HepG2 (cell line): Measurements from ENCODE around the gene RPLP1.

Experiments used
- PBX3 ChIP-seq: sonication (generic); formaldehyde crosslinking; IDR thresholded peaks from 2 replicates; pipeline ENCODE4 v1.8.1; 2023; ENCODE audit warnings: missing genetic modification reagents, inconsistent platforms, borderline replicate concordance
- PTBP1 ChIP-seq: fragments of 200-400 bp; formaldehyde crosslinking; IDR thresholded peaks from 2 replicates; pipeline ENCODE4 v1.6.1; 2018; ENCODE audit warnings: low read length, low read depth; ENCODE audit not compliant: poor library complexity, severe bottlenecking
- RFX5 ChIP-seq: IDR thresholded peaks from 2 replicates; pipeline ENCODE4 v1.6.1; 2011; ENCODE audit warnings: low read depth, low read length, improper control_type of control experiment
- ZBTB37 ChIP-seq: sonication (generic); formaldehyde crosslinking; IDR thresholded peaks from 2 replicates; pipeline ENCODE4 v1.4.0; 2020; ENCODE audit warnings: mild to moderate bottlenecking, missing genetic modification reagents
- ZFP36 ChIP-seq: fragments of 150-350 bp; IDR thresholded peaks from 2 replicates; pipeline ENCODE4 v1.6.1; 2018; ENCODE audit warnings: borderline replicate concordance, low read length, low read depth; ENCODE audit not compliant: partially characterized antibody
- ZNF792 ChIP-seq: IDR thresholded peaks from 2 replicates; pipeline ENCODE4 v1.6.1; 2016
- TF ChIP-seq, protein P1 (sequence below): sonication (generic); formaldehyde crosslinking; IDR thresholded peaks from 2 replicates; pipeline ENCODE4 v1.5.0; 2020; ENCODE audit warnings: mild to moderate bottlenecking, missing genetic modification reagents, moderate library complexity

- TF ChIP-seq PBX3 (no peak), ZNF792 (CRISPR knock-in tag) (no peak), ZBTB37 (CRISPR knock-in tag) (no peak), RFX5 (no peak), PTBP1 (no peak), ZFP36 (no peak)
- TF ChIP-seq, protein P1, sequence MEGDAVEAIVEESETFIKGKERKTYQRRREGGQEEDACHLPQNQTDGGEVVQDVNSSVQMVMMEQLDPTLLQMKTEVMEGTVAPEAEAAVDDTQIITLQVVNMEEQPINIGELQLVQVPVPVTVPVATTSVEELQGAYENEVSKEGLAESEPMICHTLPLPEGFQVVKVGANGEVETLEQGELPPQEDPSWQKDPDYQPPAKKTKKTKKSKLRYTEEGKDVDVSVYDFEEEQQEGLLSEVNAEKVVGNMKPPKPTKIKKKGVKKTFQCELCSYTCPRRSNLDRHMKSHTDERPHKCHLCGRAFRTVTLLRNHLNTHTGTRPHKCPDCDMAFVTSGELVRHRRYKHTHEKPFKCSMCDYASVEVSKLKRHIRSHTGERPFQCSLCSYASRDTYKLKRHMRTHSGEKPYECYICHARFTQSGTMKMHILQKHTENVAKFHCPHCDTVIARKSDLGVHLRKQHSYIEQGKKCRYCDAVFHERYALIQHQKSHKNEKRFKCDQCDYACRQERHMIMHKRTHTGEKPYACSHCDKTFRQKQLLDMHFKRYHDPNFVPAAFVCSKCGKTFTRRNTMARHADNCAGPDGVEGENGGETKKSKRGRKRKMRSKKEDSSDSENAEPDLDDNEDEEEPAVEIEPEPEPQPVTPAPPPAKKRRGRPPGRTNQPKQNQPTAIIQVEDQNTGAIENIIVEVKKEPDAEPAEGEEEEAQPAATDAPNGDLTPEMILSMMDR (CRISPR knock-in tag), result no peak
These were observed 37.2 kb upstream of the RPLP1 start for GRCh38 chr15:69415381-69415780.
